Chondrocyte (in vitro differentiated cells): ENCODE data around the gene CCDC57. TPM values are rescaled to one million over a fixed set of nuclear protein-coding genes. Genes with fewer than 3 reads are reported as not detected.

ENCODE experiments used
- DNase-seq: peaks from one replicate; pipeline ENCODE4 v3.0.0; 2021; ENCODE audit warnings: mixed read lengths, low spot score
- H3K27ac Mint-ChIP-seq: one replicate; pipeline ENCODE4 v1.8.0; 2021; ENCODE audit warnings: mild to moderate bottlenecking, moderate library complexity, mixed read lengths; ENCODE audit not compliant: unreplicated experiment
- H3K27me3 Mint-ChIP-seq: 2 replicates; pipeline ENCODE4 v1.8.0; 2021; ENCODE audit warnings: low read depth, mixed read lengths
- H3K36me3 Mint-ChIP-seq: 2 replicates; pipeline ENCODE4 v1.8.0; 2021; ENCODE audit warnings: low read depth, mixed read lengths
- H3K4me1 Mint-ChIP-seq: 2 replicates; pipeline ENCODE4 v1.8.0; 2021; ENCODE audit warnings: low read depth, mild to moderate bottlenecking, mixed read lengths
- H3K4me3 Mint-ChIP-seq: one replicate; pipeline ENCODE4 v1.8.0; 2021; ENCODE audit warnings: mild to moderate bottlenecking, moderate library complexity, mixed read lengths; ENCODE audit not compliant: unreplicated experiment
- H3K9me3 Mint-ChIP-seq: 2 replicates; pipeline ENCODE4 v1.8.0; 2021; ENCODE audit warnings: low read depth, mixed read lengths
- total RNA-seq: library from RNA; stranded (reverse); gene quantifications from 3 replicates; pipeline ENCODE4 v1.2.1, GENCODE V29; 2021
- TF ChIP-seq, protein P1 (sequence below): fragments of 200-600 bp; sonication (generic); IDR thresholded peaks from 2 replicates; pipeline ENCODE4 v1.5.0; 2021; ENCODE audit warnings: antibody characterized with exemption, mild to moderate bottlenecking, moderate library complexity

CCDC57 gene
- total RNA-seq, 1 donor from 2014 or later, result 23.5 TPM

DNA sequence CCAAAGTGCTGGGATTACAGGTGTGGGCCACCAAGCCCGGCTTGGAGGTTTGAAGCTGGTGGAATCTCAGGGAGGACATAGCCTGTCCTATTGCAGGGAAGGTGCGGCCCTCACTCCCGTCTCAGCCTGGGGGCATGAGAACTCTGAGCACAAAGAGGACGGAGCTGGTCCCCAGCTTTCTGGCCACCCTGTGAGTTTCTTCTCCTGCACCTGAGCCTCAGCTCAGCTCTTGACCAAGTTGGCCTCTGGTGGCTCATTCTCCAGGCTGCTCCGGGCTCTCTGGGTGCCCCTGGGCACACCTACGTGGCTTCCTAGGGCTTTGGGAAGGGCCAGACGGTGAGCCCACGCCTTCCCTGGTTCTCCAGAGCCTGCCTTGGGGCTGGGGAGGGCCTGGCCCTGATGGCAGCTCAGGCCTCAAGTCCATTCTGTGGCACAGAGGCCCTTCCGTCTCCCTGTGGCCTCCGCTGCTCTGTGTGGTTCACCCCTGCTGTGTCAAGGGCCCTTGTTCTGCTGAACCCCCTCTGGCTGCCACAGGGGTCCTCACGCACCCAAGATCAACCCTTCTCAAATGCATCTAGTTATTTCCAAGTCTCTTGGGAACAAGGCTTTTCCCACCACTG lies 107.7 kb downstream of the CCDC57 start:
- Mint-ChIP-seq H3K4me1 (peaks cover 22% of the 10 kb centered on the region), H3K27ac (no peak overlapping the region), H3K27me3 (no peaks in the 10 kb centered on the region), H3K9me3 (no peaks in the 10 kb centered on the region), H3K4me3 (no peak overlapping the region), H3K36me3 (no peaks in the 10 kb centered on the region)
- TF ChIP-seq, protein P1, sequence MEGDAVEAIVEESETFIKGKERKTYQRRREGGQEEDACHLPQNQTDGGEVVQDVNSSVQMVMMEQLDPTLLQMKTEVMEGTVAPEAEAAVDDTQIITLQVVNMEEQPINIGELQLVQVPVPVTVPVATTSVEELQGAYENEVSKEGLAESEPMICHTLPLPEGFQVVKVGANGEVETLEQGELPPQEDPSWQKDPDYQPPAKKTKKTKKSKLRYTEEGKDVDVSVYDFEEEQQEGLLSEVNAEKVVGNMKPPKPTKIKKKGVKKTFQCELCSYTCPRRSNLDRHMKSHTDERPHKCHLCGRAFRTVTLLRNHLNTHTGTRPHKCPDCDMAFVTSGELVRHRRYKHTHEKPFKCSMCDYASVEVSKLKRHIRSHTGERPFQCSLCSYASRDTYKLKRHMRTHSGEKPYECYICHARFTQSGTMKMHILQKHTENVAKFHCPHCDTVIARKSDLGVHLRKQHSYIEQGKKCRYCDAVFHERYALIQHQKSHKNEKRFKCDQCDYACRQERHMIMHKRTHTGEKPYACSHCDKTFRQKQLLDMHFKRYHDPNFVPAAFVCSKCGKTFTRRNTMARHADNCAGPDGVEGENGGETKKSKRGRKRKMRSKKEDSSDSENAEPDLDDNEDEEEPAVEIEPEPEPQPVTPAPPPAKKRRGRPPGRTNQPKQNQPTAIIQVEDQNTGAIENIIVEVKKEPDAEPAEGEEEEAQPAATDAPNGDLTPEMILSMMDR, result no peak
- no peak for DNase-seq

DNA sequence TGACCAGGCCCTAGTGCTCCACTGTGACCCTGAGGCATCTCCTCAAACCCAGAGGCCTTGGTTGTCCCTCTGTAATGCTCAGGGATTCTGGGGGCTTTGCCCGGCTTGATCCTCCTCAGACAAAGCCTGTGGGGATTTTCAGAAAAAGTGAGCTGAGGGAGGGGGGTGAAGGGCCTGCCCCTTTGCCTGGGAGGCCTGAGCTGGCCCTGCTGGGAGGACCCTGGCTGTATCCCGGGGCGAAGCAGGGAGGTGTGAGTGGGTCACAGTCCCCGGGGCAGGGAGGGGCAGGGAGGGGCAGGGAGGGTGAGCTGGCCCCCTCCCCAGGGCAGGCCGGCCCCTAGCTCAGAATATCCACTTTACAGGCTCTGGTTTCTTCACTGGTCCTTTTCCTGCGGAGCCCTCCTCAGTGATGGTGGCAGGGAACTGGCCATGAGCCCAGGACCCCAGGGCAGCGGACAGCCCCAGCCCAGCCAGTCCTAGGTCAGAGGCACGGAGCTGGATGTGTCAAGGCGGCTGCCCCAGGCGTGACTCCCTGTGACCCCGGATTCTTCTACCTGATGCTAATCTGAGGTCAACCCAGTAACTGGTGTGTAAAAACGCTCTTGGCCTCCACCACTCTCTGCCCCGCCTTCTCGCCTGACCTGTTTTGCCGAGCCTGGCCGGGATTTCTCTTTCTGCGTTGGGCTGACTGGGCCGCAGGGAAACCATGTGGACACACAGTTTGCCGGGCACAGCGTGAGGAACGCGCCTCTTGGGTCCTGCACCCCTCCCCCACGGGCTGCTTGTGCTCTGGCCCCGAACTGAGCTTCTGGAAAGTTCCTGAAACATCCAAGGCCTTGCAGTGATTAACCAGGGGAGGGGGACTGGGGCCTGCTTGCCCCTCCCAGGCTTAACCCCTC lies 108.8 kb downstream of the CCDC57 start:
- no peak overlapping the region for H3K27ac Mint-ChIP-seq
- H3K27me3 Mint-ChIP-seq, result no peaks in the 10 kb centered on the region
- no peaks in the 10 kb centered on the region for H3K9me3 Mint-ChIP-seq
- no peak overlapping the region for H3K4me3 Mint-ChIP-seq
- no peak for DNase-seq
- TF ChIP-seq, protein P1, result no peak
- peaks cover 27% of the 10 kb centered on the region for H3K4me1 Mint-ChIP-seq
- no peaks in the 10 kb centered on the region for H3K36me3 Mint-ChIP-seq

DNA sequence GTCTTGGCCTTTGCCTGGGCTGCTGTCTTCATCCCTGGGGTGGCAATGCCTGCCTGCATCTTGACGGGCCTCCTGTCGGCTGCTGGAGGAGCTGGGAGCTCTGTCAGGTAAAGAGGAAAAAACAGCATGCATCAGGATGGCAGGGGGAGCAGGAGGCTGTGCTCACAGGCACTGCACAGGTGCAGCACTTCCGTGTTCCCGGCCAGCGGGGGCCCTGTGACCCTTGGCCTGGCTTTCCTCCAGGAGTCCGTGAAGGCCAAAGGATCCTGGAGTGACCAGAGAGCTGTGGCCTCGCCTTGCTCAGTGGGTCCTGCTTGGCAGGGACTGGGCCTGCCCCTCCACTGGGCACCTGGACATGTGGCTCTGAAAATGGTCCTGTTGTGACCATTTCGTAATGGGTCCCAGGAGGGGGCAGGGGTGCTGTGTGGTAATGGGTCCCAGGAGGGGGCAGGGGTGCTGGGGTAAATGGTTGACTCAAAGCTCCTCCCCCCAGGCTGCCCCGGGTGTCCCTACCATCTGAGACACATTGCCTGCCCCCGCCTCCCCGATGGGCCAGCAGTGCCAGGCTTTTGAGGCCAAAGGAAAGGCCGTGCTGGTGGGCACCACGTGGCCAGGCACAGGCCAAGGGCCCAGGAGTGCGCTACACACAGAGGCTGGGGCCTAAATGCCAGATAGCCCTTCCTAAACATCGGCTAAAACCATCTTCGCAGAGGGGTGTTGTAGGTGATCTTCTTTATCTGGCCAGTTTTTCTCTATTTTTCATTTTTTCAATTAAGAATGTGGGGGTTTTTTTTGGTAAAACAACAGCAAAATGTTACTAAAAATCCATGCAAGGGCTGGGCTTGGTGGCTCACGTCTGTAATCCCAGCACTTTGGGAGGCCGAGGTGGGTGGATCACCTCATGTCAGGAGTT lies 110.6 kb downstream of the CCDC57 start:
- Mint-ChIP-seq H3K27me3 (no peaks in the 10 kb centered on the region), H3K4me1 (peaks cover 19% of the 10 kb centered on the region)

DNA sequence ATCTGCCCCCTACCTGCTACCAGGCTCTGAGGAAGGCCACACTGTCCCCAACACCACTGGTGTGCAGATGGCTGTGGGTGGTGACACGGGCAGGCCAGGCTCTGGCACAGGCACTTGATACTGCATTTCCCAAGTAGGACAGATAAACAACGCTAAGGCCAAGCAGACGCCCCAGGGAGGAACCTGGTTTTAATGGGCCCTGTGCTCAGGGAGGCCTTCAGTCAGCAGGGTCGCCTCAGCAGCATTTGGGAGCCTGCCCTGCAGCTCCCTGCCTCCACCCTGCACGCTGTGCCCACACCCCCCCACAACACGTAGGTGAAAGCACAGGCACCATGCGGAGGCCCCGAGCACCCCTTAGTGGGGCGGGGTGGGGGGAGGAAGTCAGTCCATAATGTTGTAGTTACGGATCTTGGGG lies 111.3 kb downstream of the CCDC57 start:
- H3K4me1 Mint-ChIP-seq, result peaks cover 18% of the 10 kb centered on the region
- H3K36me3 Mint-ChIP-seq, result no peaks in the 10 kb centered on the region
- TF ChIP-seq, protein P1, result no peak
- H3K27me3 Mint-ChIP-seq, result no peaks in the 10 kb centered on the region
- no peaks in the 10 kb centered on the region for H3K9me3 Mint-ChIP-seq
- H3K4me3 Mint-ChIP-seq, result no peak overlapping the region
- no peak for DNase-seq
- H3K27ac Mint-ChIP-seq, result no peak overlapping the region

More for the DNA sequence above, 110.6 kb downstream of the CCDC57 start:
- TF ChIP-seq, protein P1, result no peak
- Mint-ChIP-seq H3K9me3 (no peaks in the 10 kb centered on the region), H3K27ac (peak overlapping the region; percentile 32), H3K36me3 (no peaks in the 10 kb centered on the region), H3K4me3 (no peak overlapping the region)
- no peak for DNase-seq
